NK-92 (cell line): Measurements from ENCODE around the gene CSK.

ENCODE experiments used
- DNase-seq: peaks from one replicate; lab custom pipeline; 2025; ENCODE audit not compliant: unreplicated experiment; lab: John Stamatoyannopoulos, UW

The CSK gene

GRCh38 chr15:74840851-74841775 lies 59.2 kb downstream of the CSK start:
- no peak for DNase-seq

GRCh38 chr15:74841891-74842373 lies 60.1 kb downstream of the CSK start:
- no peak for DNase-seq

- peak; percentile 59 for DNase-seq
These were observed 60.9 kb downstream of the CSK start, which contains the start of gene ULK3 for GRCh38 chr15:74842581-74843444. Gene ULK3 (minus strand): TSS chr15:74843156. CDS start chr15:74843105, 51 bp downstream.

- no peak for DNase-seq
These were observed 61.6 kb downstream of the CSK start for GRCh38 chr15:74843445-74843828.

GRCh38 chr15:74843891-74844299 lies 62.0 kb downstream of the CSK start:
- no peak for DNase-seq

GRCh38 chr15:74844319-74845207 lies 62.7 kb downstream of the CSK start:
- no peak for DNase-seq

- no peak for DNase-seq
These were observed 63.3 kb downstream of the CSK start for GRCh38 chr15:74845208-74845568.

GRCh38 chr15:74845581-74845980 lies 63.7 kb downstream of the CSK start:
- DNase-seq = no peak

- no peak for DNase-seq
These were observed 65.6 kb downstream of the CSK start for GRCh38 chr15:74847432-74847831.

GRCh38 chr15:74850393-74850792 lies 68.5 kb downstream of the CSK start:
- DNase-seq = no peak

GRCh38 chr15:74851960-74852359 lies 70.1 kb downstream of the CSK start:
- DNase-seq = no peak
